SU-DHL-6 (cell line): ENCODE measurements around the gene FURIN.

Source experiments
- EZH2phosphoT487 ChIP-seq: fragments of 200-600 bp; sonication (generic), shearing (Covaris generic); conservative IDR thresholded peaks from 2 replicates; pipeline ENCODE4 v1.6.1; 2018; ENCODE audit warnings: mild to moderate bottlenecking, antibody characterized with exemption, low read length, moderate library complexity, mixed read lengths
- TF ChIP-seq, protein P1 (sequence below): fragments of 200-600 bp; sonication (generic); IDR thresholded peaks from one replicate; pipeline ENCODE4 v1.5.1; 2017; ENCODE audit warnings: antibody characterized with exemption, mild to moderate bottlenecking, low read length, moderate library complexity; ENCODE audit not compliant: insufficient read depth, poor library complexity, severe bottlenecking

DNA sequence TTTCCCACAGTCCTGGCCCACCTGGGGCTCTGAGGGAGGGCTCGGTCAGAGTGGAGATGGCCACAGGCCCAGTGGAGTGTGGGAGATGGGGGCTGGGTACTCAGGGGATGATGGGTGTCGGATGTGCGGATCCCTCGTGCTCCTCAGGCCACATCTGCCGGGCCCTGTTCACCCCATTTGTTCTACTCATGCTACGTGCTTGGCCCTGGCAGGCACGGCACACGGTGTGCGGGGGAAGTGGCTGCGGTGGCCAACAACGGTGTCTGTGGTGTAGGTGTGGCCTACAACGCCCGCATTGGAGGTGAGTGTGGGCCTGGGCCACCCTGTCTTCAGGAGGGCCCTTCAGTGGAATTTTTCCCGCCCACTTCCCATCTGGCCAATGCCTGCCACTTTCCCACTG, 8.9 kb downstream of the FURIN start:
- TF ChIP-seq, protein P1, sequence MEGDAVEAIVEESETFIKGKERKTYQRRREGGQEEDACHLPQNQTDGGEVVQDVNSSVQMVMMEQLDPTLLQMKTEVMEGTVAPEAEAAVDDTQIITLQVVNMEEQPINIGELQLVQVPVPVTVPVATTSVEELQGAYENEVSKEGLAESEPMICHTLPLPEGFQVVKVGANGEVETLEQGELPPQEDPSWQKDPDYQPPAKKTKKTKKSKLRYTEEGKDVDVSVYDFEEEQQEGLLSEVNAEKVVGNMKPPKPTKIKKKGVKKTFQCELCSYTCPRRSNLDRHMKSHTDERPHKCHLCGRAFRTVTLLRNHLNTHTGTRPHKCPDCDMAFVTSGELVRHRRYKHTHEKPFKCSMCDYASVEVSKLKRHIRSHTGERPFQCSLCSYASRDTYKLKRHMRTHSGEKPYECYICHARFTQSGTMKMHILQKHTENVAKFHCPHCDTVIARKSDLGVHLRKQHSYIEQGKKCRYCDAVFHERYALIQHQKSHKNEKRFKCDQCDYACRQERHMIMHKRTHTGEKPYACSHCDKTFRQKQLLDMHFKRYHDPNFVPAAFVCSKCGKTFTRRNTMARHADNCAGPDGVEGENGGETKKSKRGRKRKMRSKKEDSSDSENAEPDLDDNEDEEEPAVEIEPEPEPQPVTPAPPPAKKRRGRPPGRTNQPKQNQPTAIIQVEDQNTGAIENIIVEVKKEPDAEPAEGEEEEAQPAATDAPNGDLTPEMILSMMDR, result no peak
- TF ChIP-seq EZH2phosphoT487, result no peak
